DOHH2 (cell line): ENCODE measurements around the gene GMDS.

Experiments
- CTCF ChIP-seq: fragments of 200-600 bp; sonication (generic); IDR thresholded peaks from one replicate; pipeline ENCODE4 v1.5.1; 2014; ENCODE audit warnings: antibody characterized with exemption, mild to moderate bottlenecking, low read depth, low read length; ENCODE audit not compliant: poor library complexity, severe bottlenecking
- EZH2phosphoT487 ChIP-seq: fragments of 200-600 bp; sonication (generic); IDR thresholded peaks from 2 replicates; pipeline ENCODE4 v1.6.1; 2017; ENCODE audit warnings: borderline replicate concordance, mild to moderate bottlenecking, antibody characterized with exemption, low read length, moderate library complexity, mixed read lengths

GRCh38 chr6:2061880-2062279, 183.5 kb downstream of the GMDS start:
- no peak for TF ChIP-seq CTCF
- TF ChIP-seq EZH2phosphoT487 = no peak
